HL-60/S4 treated with phorbol 12-myristate 13-acetate at 8.2 ng/mL for 4 days and 3 days (cell line): ENCODE measurements around the gene SLC12A2.

ENCODE experiments used
- in situ Hi-C: fragments of 300-500 bp; cut with MboI; formaldehyde crosslinking; loops from 2 replicates; pipeline ENCODE4 v1.15.0; 2022; ENCODE audit warnings: low sequenced_read_pairs

Gene SLC12A2

DNA sequence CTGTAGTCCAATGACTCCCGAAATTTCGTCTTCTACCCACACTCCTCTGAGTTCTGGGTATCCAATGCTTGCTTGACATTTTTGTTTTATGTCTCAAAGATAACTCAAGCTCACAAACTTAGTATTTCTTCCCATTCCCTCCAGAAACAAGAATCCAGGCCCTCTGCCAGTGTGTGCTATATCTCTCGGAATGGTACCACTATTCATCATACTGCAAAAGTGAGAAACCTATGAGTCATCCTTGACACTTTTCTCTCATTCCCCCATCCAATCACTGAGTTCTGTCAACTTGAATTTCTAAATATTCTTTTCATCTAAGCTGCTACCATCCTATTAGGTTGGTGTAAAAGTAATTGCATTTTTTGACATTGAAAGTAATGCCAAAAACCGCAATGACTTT is 9.8 kb downstream of the SLC12A2 start:
- in situ Hi-C loops, result no loop called here

DNA sequence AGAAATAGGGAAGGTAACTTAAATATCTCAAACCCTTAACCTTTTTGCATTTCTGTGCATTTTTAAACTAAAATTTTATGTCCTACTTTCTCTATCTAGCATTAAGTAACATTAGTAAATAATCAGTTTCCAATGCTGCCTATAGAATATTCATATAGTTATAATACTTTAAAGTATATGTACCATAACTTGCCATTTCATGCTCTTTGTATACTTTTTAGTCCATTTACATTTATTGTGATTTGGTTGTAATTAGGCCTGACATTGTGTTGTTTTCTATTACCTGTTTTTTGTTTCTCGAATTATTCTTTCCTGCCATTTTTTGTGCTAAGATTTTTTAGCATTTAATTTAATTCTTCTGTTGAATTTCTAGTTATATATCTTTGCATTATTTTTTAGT is 13.7 kb downstream of the SLC12A2 start:
- in situ Hi-C loops, result no loop called here

DNA sequence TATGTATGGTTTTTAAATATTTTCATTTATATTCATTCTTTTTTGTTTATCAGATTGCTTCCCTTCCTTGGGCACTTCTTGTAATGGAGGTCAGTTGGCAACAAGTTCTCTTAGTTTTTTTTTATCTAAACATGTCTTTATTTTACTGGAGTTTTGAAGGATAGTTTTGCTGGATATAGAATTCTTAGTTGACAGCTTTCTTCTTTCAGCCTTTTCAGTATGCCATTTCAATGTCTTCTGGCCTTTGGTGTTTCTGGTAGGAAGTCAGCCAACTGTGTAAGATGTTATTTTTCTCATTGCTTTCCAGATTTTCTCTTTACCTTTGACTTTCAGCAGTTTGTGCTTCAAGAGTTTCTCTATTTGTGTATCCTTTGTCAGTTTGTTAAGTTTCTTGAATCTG is 14.2 kb downstream of the SLC12A2 start:
- in situ Hi-C loops, result no loop called here

DNA sequence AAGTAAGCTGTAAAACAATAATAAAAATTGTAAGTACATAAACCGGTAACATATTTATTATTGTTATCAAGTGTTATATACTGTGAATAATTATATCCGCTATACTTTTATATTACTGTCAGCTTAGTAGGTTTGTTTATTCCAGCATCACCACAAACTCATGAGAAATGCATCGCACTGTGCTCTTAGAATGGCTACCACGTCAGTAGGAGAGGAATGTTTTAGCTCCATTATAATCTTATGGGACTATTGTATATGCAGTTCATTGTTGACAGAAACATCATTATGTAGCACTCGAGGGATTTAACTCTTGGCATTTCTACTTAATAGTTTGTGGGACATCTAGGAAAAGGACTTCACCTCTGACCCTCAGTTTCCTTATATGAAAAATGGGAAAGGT is 16.4 kb downstream of the SLC12A2 start:
- in situ Hi-C loops, result no loop called here

DNA sequence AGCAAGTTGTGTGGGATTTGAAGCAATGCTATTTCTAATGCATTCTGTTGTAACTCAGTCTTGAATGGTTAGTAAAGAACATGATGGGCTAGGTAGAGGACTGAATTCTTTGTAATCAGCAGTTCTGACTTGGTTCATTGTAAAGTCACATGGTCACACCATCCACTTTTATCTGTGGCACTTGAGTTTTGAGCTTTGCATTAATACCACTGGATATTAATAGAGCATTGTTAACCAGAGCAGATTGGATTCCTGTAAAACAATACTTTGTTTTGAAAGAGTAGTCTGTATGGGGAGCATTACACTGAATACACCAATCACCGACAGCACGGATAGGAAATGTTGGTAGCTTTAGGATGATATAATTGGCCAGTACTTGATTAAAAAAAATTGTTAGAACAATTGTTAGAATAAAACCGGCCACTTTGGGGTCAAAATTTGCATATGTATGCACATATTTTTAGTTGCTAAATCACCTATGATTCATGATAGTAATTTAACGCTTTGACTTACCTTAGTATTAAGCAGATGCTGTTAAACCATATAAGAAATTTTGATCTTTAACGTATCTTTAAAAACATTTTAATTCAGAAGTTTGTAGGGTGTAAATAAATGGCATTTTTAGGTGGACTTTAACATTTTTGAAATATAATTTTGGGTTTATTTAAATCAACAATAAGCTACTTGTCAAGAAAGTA is 17.4 kb downstream of the SLC12A2 start:
- in situ Hi-C loops, result no loop called here

DNA sequence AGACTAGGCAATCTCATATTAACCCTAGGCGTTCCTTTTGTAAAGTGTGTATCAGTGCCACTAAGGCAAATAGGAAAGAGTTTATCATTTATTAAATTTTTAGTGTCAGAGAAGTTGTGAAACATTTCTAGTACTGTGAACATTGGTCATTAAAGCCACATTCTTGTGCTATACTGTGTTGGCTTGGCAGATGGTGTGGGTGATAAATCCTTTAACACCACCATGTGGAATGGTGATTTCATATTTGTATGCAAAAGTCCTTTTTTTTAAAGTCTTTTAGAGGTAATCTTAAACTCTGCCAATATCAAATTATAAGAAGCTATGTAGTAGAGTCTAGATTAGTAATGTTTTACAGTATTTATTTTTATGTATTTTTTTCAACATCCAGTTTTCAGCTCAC is 18.1 kb downstream of the SLC12A2 start:
- in situ Hi-C loops, result no loop called here

DNA sequence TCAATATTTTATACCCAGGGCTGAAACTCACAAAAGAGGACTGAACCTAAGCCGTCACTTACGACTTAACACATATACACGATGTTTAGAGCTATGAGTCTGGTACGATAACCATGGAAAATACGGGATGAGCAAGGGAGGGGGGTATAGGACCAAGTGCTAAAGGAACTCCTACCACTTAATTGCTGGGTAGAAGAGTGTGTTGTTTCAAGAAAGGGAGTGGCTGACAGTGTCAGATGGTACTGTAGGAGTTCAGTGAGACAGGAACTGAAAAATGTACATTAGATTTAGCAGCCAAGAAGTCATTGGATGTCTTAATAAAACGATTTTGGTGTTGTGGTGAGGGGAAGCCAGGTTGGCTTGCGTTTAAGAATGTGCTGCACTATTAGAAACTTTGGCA is 21.6 kb downstream of the SLC12A2 start:
- in situ Hi-C loops, result no loop called here

DNA sequence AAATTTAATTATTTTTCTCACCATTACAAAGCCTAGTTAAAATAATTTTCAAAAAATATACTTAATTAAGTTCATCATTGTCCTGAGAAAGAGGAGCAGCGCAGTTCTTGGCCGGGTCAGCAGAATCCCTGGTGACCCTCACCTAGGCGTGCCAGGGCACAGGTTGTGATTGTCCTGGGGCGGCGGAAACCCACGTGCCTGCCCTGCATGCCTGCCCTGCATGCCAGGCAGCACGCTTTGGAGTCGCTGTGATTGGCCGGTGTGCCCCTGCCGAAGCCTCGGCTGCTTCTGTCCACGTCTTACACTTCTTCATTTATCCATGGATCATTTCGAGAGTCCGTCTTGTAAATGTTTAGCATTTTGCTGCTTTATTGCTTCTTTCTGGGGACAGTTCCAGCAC is 25.6 kb downstream of the SLC12A2 start:
- in situ Hi-C loops, result no loop called here

DNA sequence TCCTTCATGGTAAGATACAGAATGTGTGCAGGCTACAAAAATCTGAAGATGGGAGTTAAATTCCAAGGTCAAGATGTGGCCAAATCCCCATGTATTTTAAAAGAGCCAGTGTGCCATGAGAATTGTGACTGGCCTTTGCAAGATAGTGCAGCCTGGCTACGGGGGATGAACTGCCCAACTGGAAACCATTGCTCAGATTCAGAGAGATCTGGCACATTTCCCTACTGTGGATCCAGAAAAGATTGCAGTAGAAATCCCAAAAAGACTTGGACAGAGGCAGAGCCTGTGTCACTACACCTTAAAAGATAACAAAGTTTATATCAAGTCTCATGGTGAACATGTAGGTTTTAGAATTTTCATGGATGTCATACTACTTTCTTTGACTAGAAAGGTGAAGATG is 26.2 kb downstream of the SLC12A2 start:
- in situ Hi-C loops, result no loop called here

DNA sequence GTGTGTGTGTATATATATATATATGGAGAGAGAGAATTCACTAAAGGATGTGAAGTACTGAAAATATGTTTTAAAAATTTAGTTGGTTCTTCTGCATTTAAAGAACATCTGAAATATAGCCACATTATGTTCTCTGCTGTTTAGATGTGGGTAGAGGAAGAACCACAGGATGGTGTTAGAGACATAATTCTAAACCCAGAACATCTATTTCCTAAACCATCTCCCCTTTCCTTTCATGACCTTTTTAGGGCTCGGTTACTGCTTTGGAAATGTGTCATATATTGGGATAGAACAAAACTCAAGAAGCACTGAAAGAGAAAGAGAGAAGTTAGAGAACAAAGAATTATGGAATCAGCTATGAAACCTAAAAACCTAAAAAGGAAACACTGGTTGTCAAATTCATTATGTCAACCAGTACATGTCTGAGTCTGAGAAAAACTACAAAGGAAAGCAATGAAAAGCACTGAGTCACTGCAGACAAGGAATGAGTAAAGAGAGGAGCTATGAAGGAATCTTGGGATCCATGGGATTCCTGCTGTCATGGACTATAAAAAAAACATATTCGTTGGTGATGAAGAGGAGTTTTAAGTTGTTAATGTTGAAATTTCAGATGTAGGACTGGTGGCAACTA is 28.4 kb downstream of the SLC12A2 start:
- in situ Hi-C loops, result no loop called here

DNA sequence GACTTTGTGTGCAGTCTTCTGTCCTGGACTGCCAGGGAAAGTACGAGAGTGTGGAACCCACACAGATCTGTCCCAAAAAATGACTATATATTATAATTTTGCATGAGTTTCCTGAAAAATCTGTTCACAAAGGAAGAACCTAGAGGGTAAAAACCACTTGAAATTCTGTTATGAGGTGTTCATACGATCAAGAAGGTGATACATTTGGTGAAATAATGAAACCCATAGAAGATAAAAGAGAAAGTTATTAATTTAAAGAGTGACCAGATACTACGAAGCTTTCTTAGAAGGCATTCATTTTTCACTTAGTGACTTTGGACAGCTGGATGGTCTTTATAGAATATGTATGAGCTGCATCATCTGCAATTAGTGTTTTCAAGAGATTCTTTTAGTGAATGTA is 32.9 kb downstream of the SLC12A2 start:
- in situ Hi-C loops, result no loop called here

DNA sequence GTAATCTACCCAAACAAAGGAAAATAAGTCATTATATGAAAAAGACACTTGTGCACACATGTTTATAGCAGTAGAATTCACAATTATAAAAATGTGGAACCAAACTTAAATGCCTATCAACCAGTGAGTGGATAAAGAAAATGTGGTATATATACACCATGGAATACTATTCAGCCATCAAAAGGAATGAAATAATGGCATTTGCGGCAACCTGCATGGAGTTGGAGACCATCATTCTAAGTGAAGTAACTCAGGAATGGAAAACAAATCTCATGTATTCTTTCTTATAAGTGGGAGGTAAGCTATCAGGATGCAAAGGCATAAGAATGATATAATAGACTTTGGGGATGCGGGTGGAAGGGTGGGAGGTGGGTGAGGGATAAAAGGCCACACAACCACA is 34.6 kb downstream of the SLC12A2 start:
- in situ Hi-C loops, result no loop called here

DNA sequence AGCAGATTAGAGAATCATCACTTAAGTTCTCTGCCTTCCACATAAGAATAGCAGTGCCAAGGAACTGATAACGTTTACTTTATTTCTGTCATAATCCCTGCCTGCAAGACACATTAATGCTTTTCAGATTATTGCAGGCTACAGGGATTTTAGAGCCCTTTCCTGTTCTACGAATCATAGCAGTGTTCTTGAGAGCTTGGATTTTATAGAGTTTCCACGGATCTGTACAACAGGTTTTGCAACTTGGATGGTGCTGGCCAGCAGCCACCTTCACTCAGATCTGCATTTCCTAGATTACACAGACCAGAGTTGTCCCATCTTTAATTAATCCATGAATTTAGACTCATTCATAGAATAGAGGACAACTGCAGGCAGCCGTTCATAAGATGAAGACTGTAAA is 38.1 kb downstream of the SLC12A2 start:
- in situ Hi-C loops, result no loop called here

DNA sequence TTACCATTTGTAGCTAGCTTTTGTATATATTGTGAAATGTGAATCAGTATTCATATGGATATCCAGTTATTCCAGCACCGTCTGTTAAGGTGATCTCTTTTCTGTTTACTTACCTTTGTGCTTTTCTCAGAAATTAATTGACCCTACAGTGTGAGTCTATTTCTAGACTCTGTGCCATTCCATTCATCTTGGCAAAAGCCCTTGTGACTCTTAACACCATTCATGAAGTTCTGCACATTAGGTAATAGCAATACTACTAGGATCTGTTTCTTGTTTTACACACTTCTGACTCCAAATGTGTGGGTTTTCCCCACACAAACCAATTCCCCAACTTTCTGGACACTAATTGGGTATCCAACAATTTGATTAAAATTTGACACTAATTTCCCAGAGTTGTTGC is 40.4 kb downstream of the SLC12A2 start:
- in situ Hi-C loops, result no loop called here

DNA sequence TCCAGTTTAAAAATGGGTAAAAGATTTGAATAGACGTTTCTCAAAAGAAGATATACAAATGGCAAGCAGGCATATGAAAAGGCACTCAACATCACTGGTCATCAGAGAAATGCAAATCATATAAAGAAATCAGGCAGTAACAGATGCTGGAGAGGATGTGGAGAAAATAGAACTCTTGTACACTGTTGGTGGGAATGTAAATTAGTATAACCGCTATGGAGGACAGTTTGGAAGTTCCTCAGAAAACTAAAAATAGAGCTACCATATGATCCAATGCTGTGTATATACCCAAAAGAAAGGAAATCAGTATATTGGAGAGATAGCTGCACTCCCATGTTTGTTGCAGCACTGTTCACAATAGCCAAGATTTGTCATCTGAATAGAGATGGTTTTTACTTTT is 42.7 kb downstream of the SLC12A2 start:
- in situ Hi-C loops, result no loop called here

DNA sequence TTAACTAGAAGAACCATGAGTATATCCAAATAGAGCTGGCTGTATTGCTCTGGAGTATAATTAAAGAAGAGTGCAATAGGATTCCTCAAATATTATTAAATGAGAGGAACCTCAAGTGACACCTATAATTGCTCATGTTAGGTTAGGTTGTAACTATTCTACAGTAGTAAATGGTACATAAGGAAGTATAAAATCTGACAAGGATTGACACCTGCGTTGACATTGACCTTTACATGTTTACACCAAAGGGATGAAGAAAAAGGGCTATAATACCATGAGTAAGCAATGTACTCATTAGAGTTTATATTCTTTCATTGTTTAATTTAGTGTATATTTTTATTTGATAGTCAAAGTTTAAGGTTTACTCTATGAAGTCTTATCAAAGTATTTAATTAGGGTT is 48.9 kb downstream of the SLC12A2 start:
- in situ Hi-C loops, result no loop called here

DNA sequence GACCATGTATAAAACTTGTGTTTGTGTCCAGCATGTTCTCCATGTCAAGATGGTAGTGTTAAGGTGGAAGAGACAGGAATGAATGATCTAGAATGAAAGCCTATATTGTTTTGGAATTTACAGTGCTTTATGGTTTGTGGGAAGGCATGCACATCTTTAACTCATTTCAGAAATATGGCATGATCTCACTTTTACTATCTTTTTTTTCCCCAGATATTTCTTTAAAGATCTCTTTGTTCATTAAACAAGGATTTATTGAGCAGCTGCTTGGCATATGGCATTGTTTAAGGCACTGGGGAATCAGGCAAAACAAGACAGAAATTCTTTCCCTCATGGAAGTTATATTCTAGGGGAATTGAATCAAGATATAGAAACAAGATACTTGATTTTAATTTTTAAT is 51.7 kb downstream of the SLC12A2 start:
- in situ Hi-C loops, result no loop called here

DNA sequence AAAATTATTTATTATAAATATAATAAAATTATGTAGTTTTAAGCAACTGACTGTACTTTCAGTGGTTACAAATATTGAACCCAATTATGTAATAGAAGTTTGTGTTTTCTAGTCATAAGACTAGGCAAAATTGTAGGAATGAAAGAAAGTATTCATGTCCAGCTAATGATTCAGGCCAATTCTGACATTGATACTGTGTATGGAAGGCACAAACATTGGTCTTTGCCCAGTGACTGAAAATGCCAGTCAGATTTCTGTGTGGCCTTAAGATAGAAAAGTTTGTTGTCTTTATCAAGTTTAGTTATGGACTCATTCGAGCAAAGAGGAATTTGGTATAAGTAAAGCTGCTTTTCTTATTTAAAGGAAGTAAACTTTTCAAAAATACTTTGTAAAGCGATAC is 60.3 kb downstream of the SLC12A2 start:
- in situ Hi-C loops, result no loop called here

DNA sequence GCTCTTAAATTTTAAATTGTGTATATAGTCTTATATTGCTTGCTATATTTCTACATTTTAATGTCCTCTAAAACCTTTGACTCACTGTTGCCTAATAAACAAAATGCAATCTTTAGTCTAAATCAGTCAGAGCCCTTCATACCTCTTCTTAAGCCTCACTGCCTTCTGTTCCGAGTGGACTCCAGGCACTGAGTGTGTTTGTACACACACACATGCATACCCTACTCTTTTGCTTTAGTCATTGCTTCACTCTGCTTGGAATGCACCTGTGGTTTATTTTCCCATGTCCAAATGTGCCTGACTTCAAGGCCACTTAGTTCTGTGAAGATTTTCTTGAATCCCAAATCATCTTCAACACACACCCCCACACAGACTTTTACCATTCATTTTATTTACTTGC is 60.9 kb downstream of the SLC12A2 start:
- in situ Hi-C loops, result no loop called here

DNA sequence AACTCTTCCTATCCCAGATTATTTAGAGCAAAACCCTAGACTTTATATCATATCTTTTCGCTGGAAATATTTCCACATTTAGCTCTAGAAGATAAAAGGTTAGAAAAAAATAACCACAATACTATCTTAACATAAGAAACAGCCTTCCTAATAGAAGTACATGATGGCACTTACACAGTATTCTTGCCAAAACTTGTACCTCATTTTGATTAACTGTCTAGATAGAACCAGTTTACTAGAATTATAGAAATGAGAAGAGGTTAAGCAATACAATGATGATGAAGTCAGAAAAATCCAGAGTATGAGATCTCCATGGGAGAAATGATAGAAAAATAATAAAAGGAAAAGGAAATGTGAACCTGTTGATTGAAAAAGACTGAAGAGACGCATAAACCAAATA is 63.1 kb downstream of the SLC12A2 start:
- in situ Hi-C loops, result no loop called here

DNA sequence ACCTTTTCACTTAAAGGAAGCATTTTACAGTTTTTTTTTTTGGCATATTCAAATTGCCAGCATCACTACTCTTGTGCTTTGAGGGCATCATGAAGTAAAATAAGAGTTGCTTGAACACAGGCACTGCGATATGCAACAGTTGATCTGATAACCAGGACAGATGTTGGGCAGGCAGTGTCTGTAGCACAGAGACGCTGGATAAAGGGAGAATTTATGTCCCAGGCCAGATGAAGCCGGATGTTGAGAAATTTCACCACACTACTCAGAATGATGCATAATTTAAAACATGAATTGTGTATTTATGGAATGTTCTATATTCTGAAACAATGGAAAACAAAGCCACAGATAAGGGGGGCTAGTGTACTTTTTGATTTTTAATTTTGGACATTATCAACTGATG is 71.4 kb downstream of the SLC12A2 start:
- in situ Hi-C loops, result no loop called here

DNA sequence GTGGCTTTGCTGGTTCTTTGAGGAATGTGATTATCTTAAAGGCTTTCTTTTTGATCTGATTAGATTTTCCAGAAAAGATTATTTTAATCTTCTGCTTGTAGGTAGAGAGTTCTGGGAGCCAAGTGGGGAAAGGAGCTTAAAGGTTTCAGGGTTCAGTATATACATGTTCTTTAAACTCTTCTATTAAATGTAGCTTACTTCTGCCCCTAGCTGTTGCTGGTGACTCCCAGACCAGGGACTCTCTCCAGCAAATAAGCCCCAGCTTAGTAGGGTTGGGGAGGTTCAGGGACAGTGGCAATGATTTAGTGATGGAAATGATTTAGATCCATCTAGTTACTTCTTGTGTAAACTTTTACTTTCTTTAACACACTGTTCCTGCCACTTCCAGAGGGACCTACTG is 72.2 kb downstream of the SLC12A2 start:
- in situ Hi-C loops, result no loop called here

DNA sequence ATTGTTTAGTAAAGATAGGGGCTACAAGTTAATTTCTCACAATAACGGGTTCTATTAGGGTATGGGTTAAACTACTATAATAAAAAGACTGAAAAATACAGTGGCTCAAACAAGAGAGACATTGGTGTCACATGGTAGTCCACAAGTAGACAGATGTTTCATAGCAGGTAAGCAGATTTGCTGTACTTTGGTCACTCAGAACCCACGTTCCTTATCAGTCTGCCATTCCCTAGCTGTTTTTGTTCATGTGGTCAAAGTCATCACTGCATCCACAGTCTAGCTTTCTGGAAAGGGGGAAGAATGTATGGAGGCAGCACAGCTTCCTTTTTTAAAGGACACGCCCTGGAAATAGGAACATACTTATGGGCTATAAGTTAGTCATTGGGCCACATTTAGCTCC is 73.0 kb downstream of the SLC12A2 start:
- in situ Hi-C loops, result no loop called here
